HepG2 (cell line): ENCODE measurements around the gene KIF13A. TPM values are rescaled to one million over a fixed set of nuclear protein-coding genes. Genes with fewer than 3 reads are reported as not detected.

Source experiments
- ATAC-seq: fragments of 200-7000 bp; cut with Tn5 transposase; 3 replicates; pipeline ENCODE4 v1.9.1; 2020; ENCODE audit warnings: mild to moderate bottlenecking, moderate library complexity
- BruUV-seq: library from RNA; stranded (reverse); fragments of 400-500 nt; replicated peaks from 2 replicates; lab custom pipeline; 2021; lab: Mats Ljungman, UMichigan
- CTCF ChIA-PET: fragments of 300-600 bp; formaldehyde crosslinking; extraction: SDS; loops from one replicate; lab custom pipeline; 2021; ENCODE audit warnings: low total read pairs, inconsistent platforms, low intra/inter-chr PET ratio; lab: Yijun Ruan, JAX
- POLR2A ChIA-PET: fragments of 350-600 bp; sonication (Branson Sonifier 250); formaldehyde crosslinking; loops from one replicate; lab custom pipeline; 2020; ENCODE audit warnings: antibody characterized with exemption, inconsistent platforms; lab: Yijun Ruan, JAX
- DNase-seq: peaks from one replicate; pipeline ENCODE4 v3.0.0-alpha.2; 2015; ENCODE audit warnings: low spot score
- FAIRE-seq: peaks from 3 replicates; lab custom pipeline; 2011; peaks lifted over from hg19 to GRCh38; lab: Jason Lieb, UNC
- H2AFZ ChIP-seq: one replicate; pipeline ENCODE4 v1.6.1; 2011; ENCODE audit warnings: low read length, inconsistent platforms
- H3K27ac ChIP-seq: fragments of 300-600 bp; 3 replicates; pipeline ENCODE4 v1.8.0; 2011; ENCODE audit warnings: mixed run types, mild to moderate bottlenecking, mixed read lengths, low read length, inconsistent platforms; ENCODE audit not compliant: insufficient read depth; ENCODE audit errors: extremely low read length
- H3K27me3 ChIP-seq, 2 experiments: fragments of 200-600 bp in 1 of 2; 2 replicates in 1 of 2; 3 replicates in 1 of 2; pipeline versions ENCODE4 v1.6.0 to v1.8.0; 2011; ENCODE audit warnings: low read length in 2 of 2, mild to moderate bottlenecking in 2 of 2, moderate library complexity in 2 of 2, inconsistent platforms in 1 of 2; ENCODE audit not compliant: insufficient read depth in 2 of 2, control insufficient read depth in 1 of 2
- H3K36me3 ChIP-seq, 2 experiments: fragments of 200-600 bp in 1 of 2; replicated peaks in 1 of 2; 2 replicates in 1 of 2; 3 replicates in 1 of 2; pipeline versions ENCODE4 v1.5.1 to v1.8.0; 2011; ENCODE audit warnings: low read length in 2 of 2, inconsistent platforms in 1 of 2; ENCODE audit not compliant: insufficient read depth in 2 of 2, control insufficient read depth in 1 of 2
- H3K4me1 ChIP-seq: 2 replicates; pipeline ENCODE4 v1.5.1; 2012; ENCODE audit warnings: low read length, inconsistent platforms; ENCODE audit not compliant: insufficient read depth
- H3K4me2 ChIP-seq: 2 replicates; pipeline ENCODE4 v1.6.0; 2011; ENCODE audit warnings: low read depth, low read length, inconsistent platforms
- H3K4me3 ChIP-seq, 3 experiments: fragments of 200-600 bp in 1 of 3; sonication (generic), shearing (Covaris generic) in 1 of 3; replicated peaks in 1 of 3; 2 replicates each; pipeline ENCODE4 v1.5.1; 2011 to 2016; ENCODE audit warnings: low read length in 3 of 3, inconsistent platforms in 2 of 3, low read depth in 2 of 3, mild to moderate bottlenecking in 2 of 3, control low read depth in 1 of 3, mixed read lengths in 1 of 3; ENCODE audit not compliant: insufficient read depth in 1 of 3
- H3K79me2 ChIP-seq: one replicate; pipeline ENCODE4 v1.6.1; 2011; ENCODE audit warnings: low read length, inconsistent platforms; ENCODE audit not compliant: insufficient read depth
- H3K9ac ChIP-seq: 2 replicates; pipeline ENCODE4 v1.6.0; 2011; ENCODE audit warnings: mild to moderate bottlenecking, low read depth, low read length, inconsistent platforms; ENCODE audit not compliant: insufficient read depth
- H3K9me3 ChIP-seq: 2 replicates; pipeline ENCODE4 v1.5.1; 2012; ENCODE audit warnings: mild to moderate bottlenecking, low read length
- H4K20me1 ChIP-seq: 2 replicates; pipeline ENCODE4 v1.6.0; 2011; ENCODE audit warnings: inconsistent platforms, mild to moderate bottlenecking, low read length, moderate library complexity; ENCODE audit not compliant: insufficient read depth
- ARNT2 ChIP-seq: sonication (generic); formaldehyde crosslinking; IDR thresholded peaks from 2 replicates; pipeline ENCODE4 v1.8.0; 2022; ENCODE audit warnings: mild to moderate bottlenecking, low read depth, missing genetic modification reagents, moderate library complexity
- CEBPB ChIP-seq: IDR thresholded peaks from 2 replicates; pipeline ENCODE4 v1.6.1; 2011; ENCODE audit warnings: low read depth, low read length, improper control_type of control experiment, borderline replicate concordance
- CEBPG ChIP-seq: IDR thresholded peaks from 2 replicates; pipeline ENCODE4 v1.6.1; 2016
- GMEB1 ChIP-seq: sonication (generic); formaldehyde crosslinking; IDR thresholded peaks from 2 replicates; pipeline ENCODE4 v1.5.1; 2020; ENCODE audit warnings: missing genetic modification reagents, mild to moderate bottlenecking, borderline replicate concordance
- HMG20B ChIP-seq: conservative IDR thresholded peaks from 2 replicates; pipeline ENCODE4 v1.6.1; 2016; ENCODE audit warnings: missing genetic modification reagents, missing compliant biosample characterization
- MAZ ChIP-seq, 2 experiments: sonication (generic) in 1 of 2; formaldehyde crosslinking in 1 of 2; IDR thresholded peaks; 2 replicates each; pipeline versions ENCODE4 v1.5.0 to v1.6.1; 2012 to 2020; ENCODE audit warnings: low read depth in 2 of 2, mild to moderate bottlenecking in 2 of 2, borderline replicate concordance in 1 of 2, improper control_type of control experiment in 1 of 2, low read length in 1 of 2, missing genetic modification reagents in 1 of 2, moderate library complexity in 1 of 2
- PRMT3 ChIP-seq: sonication (generic); formaldehyde crosslinking; IDR thresholded peaks from 2 replicates; pipeline ENCODE4 v1.8.1; 2022; ENCODE audit warnings: low read depth, mild to moderate bottlenecking, moderate library complexity, missing genetic modification reagents, borderline replicate concordance
- ZBTB8A ChIP-seq: sonication (generic); formaldehyde crosslinking; IDR thresholded peaks from 2 replicates; pipeline ENCODE4 v1.4.0; 2020; ENCODE audit warnings: mild to moderate bottlenecking, low read depth, missing genetic modification reagents, borderline replicate concordance
- ZNF367 ChIP-seq: sonication (generic); formaldehyde crosslinking; IDR thresholded peaks from 2 replicates; pipeline ENCODE4 v1.4.0; 2020; ENCODE audit warnings: missing genetic modification reagents, borderline replicate concordance
- ZNF563 ChIP-seq: sonication (generic); formaldehyde crosslinking; IDR thresholded peaks from 2 replicates; pipeline ENCODE4 v1.8.0; 2022; ENCODE audit warnings: mild to moderate bottlenecking, moderate library complexity, missing genetic modification reagents
- ZNF775 ChIP-seq: sonication (generic); formaldehyde crosslinking; IDR thresholded peaks from 2 replicates; pipeline ENCODE4 v1.4.0; 2020; ENCODE audit warnings: missing genetic modification reagents, mild to moderate bottlenecking, moderate library complexity, borderline replicate concordance
- WGBS: methylation state at CpG from one replicate; pipeline ENCODE4 v1.1.6; 2017; ENCODE audit warnings: low lambda C conversion rate; 5-methylcytosine and 5-hydroxymethylcytosine counted together
- in situ Hi-C: cut with HindIII; loops from 2 replicates; pipeline ENCODE4 v1.10.0; 2017; ENCODE audit warnings: low pct_unique_long_range_greater_than_20kb; ENCODE audit not compliant: extremely low pct_ligation_motif_present
- intact Hi-C: fragments of 100-400 bp; cut with micrococcal nuclease; formaldehyde crosslinking; loops from one replicate; pipeline ENCODE4 v1.10.0; 2022; ENCODE audit not compliant: unreplicated experiment
- polyA plus RNA-seq, 8 experiments: library from polyadenylated mRNA; depleted of rRNA in 3 of 8; stranded (reverse) in 7 of 8; unstranded in 1 of 8; fragments of >200 nt; fragmentation: Illumina TruSeq in 4 of 8; extraction: Trizol in 4 of 8; gene quantifications; 2 replicates each; pipeline versions ENCODE4 v1.2.1 to v1.2.3, GENCODE V29; 2011 to 2016; ENCODE audit warnings: low read depth in 4 of 8, missing spikeins in 1 of 8, mixed read lengths in 1 of 8; ENCODE audit not compliant: insufficient read depth in 1 of 8
- total RNA-seq, 5 experiments: library from RNA; depleted of rRNA; stranded (reverse); fragments of >200 nt; fragmentation: Illumina TruSeq; extraction: Trizol; gene quantifications; 2 replicates each; pipeline ENCODE4 v1.2.3, GENCODE V29; 2016; ENCODE audit warnings: low read depth in 1 of 5
- TF ChIP-seq, protein P1 (sequence below): sonication (generic); formaldehyde crosslinking; IDR thresholded peaks from 2 replicates; pipeline ENCODE4 v1.5.0; 2020; ENCODE audit warnings: missing genetic modification reagents, mild to moderate bottlenecking, borderline replicate concordance
- TF ChIP-seq, protein P2 (sequence below): sonication (generic); formaldehyde crosslinking; IDR thresholded peaks from 2 replicates; pipeline ENCODE4 v1.5.0; 2020; ENCODE audit warnings: missing genetic modification reagents
- TF ChIP-seq, protein P3 (sequence below): sonication (generic); formaldehyde crosslinking; IDR thresholded peaks from 2 replicates; pipeline ENCODE4 v1.4.0; 2020; ENCODE audit warnings: missing genetic modification reagents
- TF ChIP-seq, protein P4 (sequence below): sonication (generic); formaldehyde crosslinking; IDR thresholded peaks from 2 replicates; pipeline ENCODE4 v1.5.0; 2020; ENCODE audit warnings: missing genetic modification reagents

KIF13A gene
- total and polyA plus RNA-seq, 2 of the 13 experiments (the other 11 are each of a cell fraction or from before 2014, with no cell fraction given) = 21.1 to 37.2 TPM

DNA sequence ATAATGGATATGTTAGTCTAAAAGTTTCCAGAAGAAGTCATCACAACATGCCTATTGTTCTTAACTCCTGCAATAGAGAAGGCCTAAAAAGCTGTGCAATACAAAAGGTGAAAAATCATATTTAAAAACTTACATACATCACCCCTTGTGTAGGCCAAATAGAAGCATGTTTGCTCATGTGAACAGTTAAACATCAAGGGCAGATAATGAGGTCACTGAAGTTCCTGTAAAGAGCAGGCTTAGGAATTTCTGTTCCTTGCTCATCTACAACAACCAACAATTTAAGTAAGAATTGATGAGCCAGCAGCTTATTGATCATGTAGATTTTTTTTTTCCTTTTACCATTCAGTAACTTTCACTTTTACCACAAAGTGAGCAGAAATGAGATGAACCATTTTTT, 273.3 kb downstream of the KIF13A start (continued):
- TF ChIP-seq, protein P1, sequence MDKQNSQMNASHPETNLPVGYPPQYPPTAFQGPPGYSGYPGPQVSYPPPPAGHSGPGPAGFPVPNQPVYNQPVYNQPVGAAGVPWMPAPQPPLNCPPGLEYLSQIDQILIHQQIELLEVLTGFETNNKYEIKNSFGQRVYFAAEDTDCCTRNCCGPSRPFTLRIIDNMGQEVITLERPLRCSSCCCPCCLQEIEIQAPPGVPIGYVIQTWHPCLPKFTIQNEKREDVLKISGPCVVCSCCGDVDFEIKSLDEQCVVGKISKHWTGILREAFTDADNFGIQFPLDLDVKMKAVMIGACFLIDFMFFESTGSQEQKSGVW (CRISPR knock-in tag) = no peak
- TF ChIP-seq, protein P2, sequence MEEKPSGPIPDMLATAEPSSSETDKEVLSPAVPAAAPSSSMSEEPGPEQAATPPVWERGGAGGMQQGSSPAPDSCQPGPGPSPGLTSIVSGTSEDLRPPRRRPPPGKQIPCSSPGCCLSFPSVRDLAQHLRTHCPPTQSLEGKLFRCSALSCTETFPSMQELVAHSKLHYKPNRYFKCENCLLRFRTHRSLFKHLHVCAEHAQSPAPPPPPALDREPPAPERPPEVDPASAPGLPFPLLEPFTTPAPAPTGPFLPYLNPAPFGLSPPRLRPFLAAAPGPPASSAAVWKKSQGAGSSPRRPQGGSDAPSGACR (CRISPR knock-in tag) = no peak
- TF ChIP-seq ZNF775 = no peak
- TF ChIP-seq ARNT2 = no peak
- peak; percentile 27; the same call in 1 of the 2 replicates for TF ChIP-seq CEBPG (CRISPR knock-in tag)
- TF ChIP-seq HMG20B (CRISPR knock-in tag) = no peak
- TF ChIP-seq ZNF367 (CRISPR knock-in tag) = no peak

GRCh38 chr6:17712576-17712975, 274.9 kb downstream of the KIF13A start:
- peak; percentile 75 for FAIRE-seq
- Histone ChIP-seq H3K4me3 (peak overlapping the region; percentile 22 to 63 (median 52); a peak in 3 of 6 replicates), H3K4me1 (peaks cover 52% of the 10 kb centered on the region), H3K36me3 (no peaks in the 10 kb centered on the region), H2AFZ (peak overlapping the region; percentile 58), H3K79me2 (no peaks in the 10 kb centered on the region), H4K20me1 (no peaks in the 10 kb centered on the region), H3K4me2 (peak overlapping the region; percentile 79), H3K27me3 (no peaks in the 10 kb centered on the region), H3K27ac (no peak overlapping the region), H3K9me3 (no peaks in the 10 kb centered on the region), H3K9ac (peak overlapping the region; percentile 44; the same call in 1 of the 2 replicates)
- DNase-seq = peak; percentile 70
- in situ Hi-C loops (no loop called here), intact Hi-C loops (no loop called here)
- BruUV-seq = no TSS peak
- 0% methylated on average over 1 of the region's 1 CpG for WGBS
- peak; percentile 94 for ATAC-seq
- CTCF ChIA-PET = no interaction called here
- POLR2A ChIA-PET = no interaction called here
- TF ChIP-seq, protein P3, sequence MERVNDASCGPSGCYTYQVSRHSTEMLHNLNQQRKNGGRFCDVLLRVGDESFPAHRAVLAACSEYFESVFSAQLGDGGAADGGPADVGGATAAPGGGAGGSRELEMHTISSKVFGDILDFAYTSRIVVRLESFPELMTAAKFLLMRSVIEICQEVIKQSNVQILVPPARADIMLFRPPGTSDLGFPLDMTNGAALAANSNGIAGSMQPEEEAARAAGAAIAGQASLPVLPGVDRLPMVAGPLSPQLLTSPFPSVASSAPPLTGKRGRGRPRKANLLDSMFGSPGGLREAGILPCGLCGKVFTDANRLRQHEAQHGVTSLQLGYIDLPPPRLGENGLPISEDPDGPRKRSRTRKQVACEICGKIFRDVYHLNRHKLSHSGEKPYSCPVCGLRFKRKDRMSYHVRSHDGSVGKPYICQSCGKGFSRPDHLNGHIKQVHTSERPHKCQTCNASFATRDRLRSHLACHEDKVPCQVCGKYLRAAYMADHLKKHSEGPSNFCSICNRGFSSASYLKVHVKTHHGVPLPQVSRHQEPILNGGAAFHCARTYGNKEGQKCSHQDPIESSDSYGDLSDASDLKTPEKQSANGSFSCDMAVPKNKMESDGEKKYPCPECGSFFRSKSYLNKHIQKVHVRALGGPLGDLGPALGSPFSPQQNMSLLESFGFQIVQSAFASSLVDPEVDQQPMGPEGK (CRISPR knock-in tag) = peak; percentile 63; the same call in 1 of the 2 replicates
- no peak for TF ChIP-seq ZNF563 (CRISPR knock-in tag)
- TF ChIP-seq CEBPB = no peak
- TF ChIP-seq GMEB1 (CRISPR knock-in tag) = peak; percentile 15; the same call in 1 of the 2 replicates
- TF ChIP-seq ZBTB8A (CRISPR knock-in tag) = no peak
- TF ChIP-seq PRMT3 (CRISPR knock-in tag) = no peak
- TF ChIP-seq, protein P4, sequence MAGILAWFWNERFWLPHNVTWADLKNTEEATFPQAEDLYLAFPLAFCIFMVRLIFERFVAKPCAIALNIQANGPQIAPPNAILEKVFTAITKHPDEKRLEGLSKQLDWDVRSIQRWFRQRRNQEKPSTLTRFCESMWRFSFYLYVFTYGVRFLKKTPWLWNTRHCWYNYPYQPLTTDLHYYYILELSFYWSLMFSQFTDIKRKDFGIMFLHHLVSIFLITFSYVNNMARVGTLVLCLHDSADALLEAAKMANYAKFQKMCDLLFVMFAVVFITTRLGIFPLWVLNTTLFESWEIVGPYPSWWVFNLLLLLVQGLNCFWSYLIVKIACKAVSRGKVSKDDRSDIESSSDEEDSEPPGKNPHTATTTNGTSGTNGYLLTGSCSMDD (CRISPR knock-in tag) = no peak
- no peak for TF ChIP-seq MAZ (IDR thresholded peaks at IDR 0.05; ENCODE audit: borderline replicate concordance, low read depth, low read length)
- TF ChIP-seq MAZ (CRISPR knock-in tag; IDR thresholded peaks at IDR 0.05; ENCODE audit: low read depth) = no peak
